Activated naive CD4-positive, alpha-beta T cell treated with anti-CD3 and anti-CD28 coated beads, Interleukin-2, amount 50 U/mL, for 24 hours (primary cell): ENCODE measurements around the gene PDAP1.
"Not testable (repeated sequence)": the region's sequence is repeated elsewhere in the genome, so short reads cannot be mapped to it uniquely, and the experiment has no call there.

Experiments used
- H3K27ac Mint-ChIP-seq: one replicate; pipeline ENCODE4 v1.8.0; 2021; ENCODE audit warnings: mild to moderate bottlenecking, mixed read lengths
- H3K27me3 Mint-ChIP-seq: one replicate; pipeline ENCODE4 v1.8.0; 2021; ENCODE audit warnings: mixed read lengths
- H3K36me3 Mint-ChIP-seq: one replicate; pipeline ENCODE4 v1.8.0; 2021; ENCODE audit warnings: mixed read lengths
- H3K4me1 Mint-ChIP-seq: one replicate; pipeline ENCODE4 v1.8.0; 2021; ENCODE audit warnings: mixed read lengths
- H3K4me3 Mint-ChIP-seq: one replicate; pipeline ENCODE4 v1.8.0; 2021; ENCODE audit warnings: mild to moderate bottlenecking, mixed read lengths
- H3K9me3 Mint-ChIP-seq: one replicate; pipeline ENCODE4 v1.8.0; 2021; ENCODE audit warnings: mixed read lengths

The PDAP1 gene

GRCh38 chr7:99359465-99360154 lies 48.8 kb downstream of the PDAP1 start:
- no peaks in the 10 kb centered on the region for H3K27me3 Mint-ChIP-seq
- peaks cover 3% of the 10 kb centered on the region for H3K36me3 Mint-ChIP-seq
- H3K9me3 Mint-ChIP-seq = no peaks in the 10 kb centered on the region
- H3K27ac Mint-ChIP-seq = no peak overlapping the region
- H3K4me3 Mint-ChIP-seq = no peak overlapping the region
- no peaks in the 10 kb centered on the region for H3K4me1 Mint-ChIP-seq

DNA sequence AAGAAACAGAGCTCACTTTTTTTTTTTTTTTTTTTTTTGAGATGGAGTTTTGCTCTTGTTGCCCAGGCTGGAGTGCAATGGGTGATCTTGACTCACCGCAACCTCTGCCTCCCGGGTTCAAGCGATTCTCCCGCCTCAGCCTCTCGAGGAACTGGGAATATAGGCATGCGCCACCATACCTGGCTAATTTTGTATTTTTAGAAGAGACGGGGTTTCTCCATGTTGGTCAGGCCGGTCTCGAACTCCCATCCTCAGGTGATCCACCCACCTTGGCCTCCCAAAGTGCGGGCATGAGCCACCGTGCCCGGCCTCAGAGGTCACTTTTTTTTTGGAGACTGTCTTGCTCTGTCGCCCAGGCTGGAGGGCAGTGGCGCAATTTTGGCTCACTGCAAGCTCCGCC lies 49.9 kb downstream of the PDAP1 start:
- H3K4me3 Mint-ChIP-seq, H3K4me1 Mint-ChIP-seq, H3K27me3 Mint-ChIP-seq, H3K27ac Mint-ChIP-seq, H3K36me3 Mint-ChIP-seq, H3K9me3 Mint-ChIP-seq: not testable (repeated sequence)

DNA sequence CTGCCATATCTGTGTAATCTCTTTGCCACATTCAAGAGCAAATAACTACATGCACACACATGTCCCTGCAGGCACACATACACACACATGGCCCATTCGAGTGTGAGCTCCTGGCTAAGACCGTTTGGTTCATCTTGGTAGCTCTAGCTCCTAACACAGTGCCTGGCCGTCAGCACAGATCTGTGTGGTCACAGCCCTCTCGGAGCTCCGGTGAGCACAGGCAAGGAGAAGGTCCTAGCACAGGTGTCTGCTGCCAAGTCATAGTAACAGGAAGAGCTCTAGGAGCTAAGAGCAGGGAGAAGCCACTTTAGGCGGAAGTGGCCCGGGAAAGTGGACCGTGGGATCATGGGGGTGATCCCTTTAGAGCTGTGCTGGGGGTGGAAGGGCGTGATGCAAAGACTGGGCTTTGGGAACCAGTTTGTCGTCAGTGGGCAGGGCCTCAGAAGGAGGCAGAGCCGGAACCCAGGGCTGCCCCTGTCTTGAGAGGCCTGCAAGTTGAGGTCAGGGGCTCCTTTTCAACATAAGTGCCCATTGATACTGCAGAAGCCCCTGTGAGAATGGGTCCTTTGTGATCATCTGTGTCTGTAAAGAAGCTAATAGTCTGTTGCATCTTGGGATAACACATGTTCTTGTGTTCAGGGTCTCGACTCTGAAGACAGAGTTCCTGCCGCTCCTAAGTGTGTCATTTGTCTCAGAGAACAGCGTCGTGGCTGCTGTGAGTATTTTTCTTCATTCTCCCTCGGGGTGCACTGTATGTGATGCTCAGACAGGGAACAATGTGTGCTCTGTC lies 50.5 kb downstream of the PDAP1 start:
- peaks cover 3% of the 10 kb centered on the region for H3K36me3 Mint-ChIP-seq
- H3K9me3 Mint-ChIP-seq = no peaks in the 10 kb centered on the region
- no peaks in the 10 kb centered on the region for H3K4me1 Mint-ChIP-seq
- no peak overlapping the region for H3K27ac Mint-ChIP-seq
- H3K27me3 Mint-ChIP-seq = no peaks in the 10 kb centered on the region
- no peak overlapping the region for H3K4me3 Mint-ChIP-seq

DNA sequence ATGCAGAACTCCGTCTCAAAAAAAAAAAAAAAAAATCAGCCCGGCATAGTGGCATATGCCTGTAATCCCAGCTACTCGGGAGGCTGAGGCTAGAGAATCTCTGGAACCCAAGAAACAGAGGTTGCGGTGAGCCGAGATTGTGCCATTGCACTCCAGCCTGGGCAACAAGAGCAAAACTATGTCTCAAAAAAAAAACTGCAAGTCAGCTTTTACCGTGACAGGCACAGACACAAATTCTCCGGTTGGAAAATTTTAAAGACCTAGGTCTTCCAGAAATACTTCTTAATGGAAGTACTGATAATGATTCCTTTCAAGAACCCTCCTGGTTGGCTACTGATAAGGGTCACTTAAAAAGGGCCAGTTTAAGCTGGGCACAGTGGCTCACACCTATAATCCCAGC lies 53.3 kb downstream of the PDAP1 start:
- no peak overlapping the region for H3K4me3 Mint-ChIP-seq
- H3K4me1 Mint-ChIP-seq = no peaks in the 10 kb centered on the region
- no peaks in the 10 kb centered on the region for H3K27me3 Mint-ChIP-seq
- H3K27ac Mint-ChIP-seq = no peak overlapping the region
- peaks cover 5% of the 10 kb centered on the region for H3K36me3 Mint-ChIP-seq
- no peaks in the 10 kb centered on the region for H3K9me3 Mint-ChIP-seq

GRCh38 chr7:99352247-99352646 lies 56.1 kb downstream of the PDAP1 start:
- no peaks in the 10 kb centered on the region for H3K9me3 Mint-ChIP-seq
- no peaks in the 10 kb centered on the region for H3K4me1 Mint-ChIP-seq
- H3K36me3 Mint-ChIP-seq = peaks cover 4% of the 10 kb centered on the region
- H3K27me3 Mint-ChIP-seq = no peaks in the 10 kb centered on the region
- no peak overlapping the region for H3K4me3 Mint-ChIP-seq
- no peak overlapping the region for H3K27ac Mint-ChIP-seq

- H3K4me1 Mint-ChIP-seq, H3K9me3 Mint-ChIP-seq, H3K27me3 Mint-ChIP-seq, H3K4me3 Mint-ChIP-seq, H3K36me3 Mint-ChIP-seq, H3K27ac Mint-ChIP-seq: not testable (repeated sequence)
These were observed 57.8 kb downstream of the PDAP1 start for GRCh38 chr7:99350641-99351040.
